ENCODE data around the gene GRM5. TPM values are rescaled to one million over a fixed set of nuclear protein-coding genes. Genes with fewer than 3 reads are reported as not detected.
"Not testable (repeated sequence)": the region's sequence is repeated elsewhere in the genome, so short reads cannot be mapped to it uniquely, and the experiment has no call there.

The GRM5 gene
- total RNA-seq, 4 donors from 2014 or later, result 0.81 TPM; not detected in 3

- no peak for DNase-seq
- Histone ChIP-seq H3K27ac (no peak overlapping the region), H3K36me3 (no peaks in the 10 kb centered on the region), H3K4me3 (replicated peaks in 1 of 3) (no peak overlapping the region), H3K27me3 (no peaks in the 10 kb centered on the region), H3K4me1 (no peaks in the 10 kb centered on the region), H3K9me3 (no peaks in the 10 kb centered on the region)
- intact Hi-C loops (cut with DNase I), result no loop called here
- 65 to 76% methylated on average over 1 of the region's 1 CpG for WGBS, 2 donors
- TF ChIP-seq POLR2A (IDR thresholded peaks at IDR 0.05) (no peak), CTCF (IDR thresholded peaks at IDR 0.05) (no peak)
Observed at GRCh38 chr11:88475991-88476418, 589.8 kb downstream of the GRM5 start.

- WGBS, 2 donors, result 37 to 67% methylated on average over 2 of the region's 2 CpGs
- no peaks in the 10 kb centered on the region for H3K27me3 ChIP-seq
- intact Hi-C loops (cut with DNase I), result no loop called here
- no peak overlapping the region for H3K27ac ChIP-seq
- no peak overlapping the region for H3K4me3 ChIP-seq (replicated peaks in 1 of 3)
- no peaks in the 10 kb centered on the region for H3K36me3 ChIP-seq
- H3K9me3 ChIP-seq, result no peaks in the 10 kb centered on the region
- TF ChIP-seq CTCF (IDR thresholded peaks at IDR 0.05) (no peak), POLR2A (IDR thresholded peaks at IDR 0.05) (no peak)
- no peak for DNase-seq
- H3K4me1 ChIP-seq, result no peaks in the 10 kb centered on the region
Observed at GRCh38 chr11:88474655-88475054, 591.1 kb downstream of the GRM5 start.

- intact Hi-C loops (cut with DNase I), result no loop called here
- Histone ChIP-seq H3K4me3 (replicated peaks in 1 of 3) (no peak overlapping the region), H3K4me1 (no peaks in the 10 kb centered on the region), H3K27me3 (no peaks in the 10 kb centered on the region), H3K27ac (no peak overlapping the region), H3K36me3 (no peaks in the 10 kb centered on the region), H3K9me3 (no peaks in the 10 kb centered on the region)
- no peak for DNase-seq
- 77% methylated on average over 6 of the region's 6 CpGs for WGBS, 2 donors
- TF ChIP-seq CTCF (IDR thresholded peaks at IDR 0.05) (no peak), POLR2A (IDR thresholded peaks at IDR 0.05) (no peak)
Observed at GRCh38 chr11:88469561-88470225, 596.1 kb downstream of the GRM5 start.

- Histone ChIP-seq H3K4me3 (replicated peaks in 1 of 3) (no peak overlapping the region), H3K27me3 (no peaks in the 10 kb centered on the region), H3K27ac (no peak overlapping the region), H3K36me3 (no peaks in the 10 kb centered on the region), H3K4me1 (no peaks in the 10 kb centered on the region), H3K9me3 (no peaks in the 10 kb centered on the region)
- no peak for DNase-seq
- no peak for TF ChIP-seq CTCF (IDR thresholded peaks at IDR 0.05)
- TF ChIP-seq POLR2A (IDR thresholded peaks at IDR 0.05), result no peak
- WGBS, 2 donors, result 93 to 94% methylated on average over 4 of the region's 4 CpGs
- intact Hi-C loops (cut with DNase I), result no loop called here
Observed at GRCh38 chr11:88464528-88464927, 601.3 kb downstream of the GRM5 start.

- DNase-seq; H3K4me3 ChIP-seq (replicated peaks in 1 of 3); H3K9me3 ChIP-seq; H3K27ac ChIP-seq; intact Hi-C loops (cut with DNase I); H3K27me3 ChIP-seq; H3K4me1 ChIP-seq; H3K36me3 ChIP-seq: not testable (repeated sequence)
- 83 to 90% methylated on average over 6 of the region's 6 CpGs for WGBS, 2 donors
Observed at GRCh38 chr11:88463301-88463700, 602.5 kb downstream of the GRM5 start.

GRCh38 chr11:88458047-88458446, 607.7 kb downstream of the GRM5 start:
- 91% methylated on average over 4 of the region's 4 CpGs for WGBS, 2 donors

More at GRCh38 chr11:88458047-88458446, 607.7 kb downstream of the GRM5 start:
- H3K36me3 ChIP-seq; H3K4me3 ChIP-seq (replicated peaks in 1 of 3); H3K27me3 ChIP-seq; DNase-seq; H3K9me3 ChIP-seq; H3K27ac ChIP-seq; intact Hi-C loops (cut with DNase I); H3K4me1 ChIP-seq: not testable (repeated sequence)

Measured in thyroid gland (tissue), 4 donors.